ENCODE measurements around the gene CAMTA2.
"Not testable (repeated sequence)": the region's sequence is repeated elsewhere in the genome, so short reads cannot be mapped to it uniquely, and the experiment has no call there.

Gene CAMTA2

DNA sequence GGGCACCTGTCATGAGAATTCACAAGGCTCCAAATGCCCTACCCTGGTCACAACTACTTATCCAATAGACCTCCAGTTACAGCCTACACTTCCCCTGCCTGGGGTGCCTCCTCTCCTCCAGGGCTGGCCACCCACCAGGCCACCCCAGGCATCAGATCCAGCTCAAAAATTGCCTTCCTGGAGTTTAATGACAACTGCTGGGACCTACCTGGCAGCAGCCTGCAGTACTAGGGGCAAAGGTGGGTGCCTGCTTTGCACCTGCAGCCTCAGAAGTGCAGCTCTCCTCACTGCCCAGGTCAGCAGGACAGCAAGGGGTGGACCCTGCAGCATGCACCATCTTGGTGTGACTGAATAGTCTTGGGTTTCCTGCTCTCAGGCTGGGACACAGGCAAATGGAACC, 51.8 kb downstream of the CAMTA2 start:
- peaks cover 12 to 25% of the 10 kb centered on the region in 2 donors for H3K36me3 ChIP-seq (ENCODE audit: control insufficient read depth in 1 of 2, insufficient read depth in 2 of 2, low read length in 2 of 2)
- no peak overlapping the region for H3K4me3 ChIP-seq (ENCODE audit: low read depth in 1 of 2, low read length in 2 of 2)
- peaks cover 19 to 25% of the 10 kb centered on the region in 2 donors for H3K4me1 ChIP-seq (ENCODE audit: control insufficient read depth in 1 of 2, insufficient read depth in 2 of 2, low read length in 2 of 2)
- no peaks in the 10 kb centered on the region for H3K9me3 ChIP-seq (ENCODE audit: control insufficient read depth in 1 of 2, low read length in 2 of 2)
- no peak overlapping the region for H3K9ac ChIP-seq (ENCODE audit: low read depth in 1 of 2, low read length in 2 of 2)
- H3K27ac ChIP-seq (ENCODE audit: low read depth, low read length): no peak overlapping the region
- H3K27me3 ChIP-seq (ENCODE audit: control insufficient read depth in 1 of 2, insufficient read depth in 2 of 2, low read length in 2 of 2): no peaks in the 10 kb centered on the region

DNA sequence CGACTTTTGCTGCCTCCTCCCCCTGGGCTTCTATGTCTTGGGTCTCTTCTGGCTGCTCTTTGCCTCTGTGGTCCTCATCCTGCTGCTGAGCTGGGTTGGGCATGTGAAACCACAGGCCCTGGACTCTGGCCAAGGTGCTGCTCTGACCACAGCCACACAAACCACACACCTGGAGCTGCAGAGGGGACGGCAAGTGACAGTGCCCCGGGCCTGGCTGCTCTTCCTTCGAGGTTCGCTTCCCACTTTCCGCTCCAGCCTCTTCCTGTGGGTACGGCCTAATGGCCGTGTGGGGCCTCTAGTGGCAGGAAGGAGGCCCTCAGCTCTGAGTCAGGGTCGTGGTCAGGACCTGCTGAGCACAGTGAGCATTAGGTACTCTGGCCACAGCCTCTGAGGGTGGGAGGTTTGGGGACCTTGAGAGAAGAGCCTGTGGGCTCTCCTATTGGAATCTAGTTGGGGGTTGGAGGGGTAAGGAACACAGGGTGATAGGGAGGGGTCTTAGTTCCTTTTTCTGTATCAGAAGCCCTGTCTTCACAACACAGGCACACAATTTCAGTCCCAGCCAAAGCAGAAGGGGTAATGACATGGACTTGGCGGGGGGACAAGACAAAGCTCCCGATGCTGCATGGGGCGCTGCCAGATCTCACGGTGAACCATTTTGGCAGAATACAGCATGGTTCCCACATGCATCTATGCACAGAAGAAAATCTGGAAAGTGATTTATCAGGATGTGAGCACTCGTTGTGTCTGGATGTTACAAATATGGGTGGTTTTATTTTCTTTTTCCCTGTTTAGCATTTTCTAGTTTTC, 53.1 kb downstream of the CAMTA2 start:
- H3K9ac ChIP-seq (ENCODE audit: low read depth in 1 of 2, low read length in 2 of 2): no peak overlapping the region
- peaks cover 19 to 23% of the 10 kb centered on the region in 2 donors for H3K4me1 ChIP-seq (ENCODE audit: control insufficient read depth in 1 of 2, insufficient read depth in 2 of 2, low read length in 2 of 2)
- peaks cover 12 to 25% of the 10 kb centered on the region in 2 donors for H3K36me3 ChIP-seq (ENCODE audit: control insufficient read depth in 1 of 2, insufficient read depth in 2 of 2, low read length in 2 of 2)
- H3K9me3 ChIP-seq (ENCODE audit: control insufficient read depth in 1 of 2, low read length in 2 of 2): no peaks in the 10 kb centered on the region
- H3K4me3 ChIP-seq (ENCODE audit: low read depth in 1 of 2, low read length in 2 of 2): no peak overlapping the region
- no peak overlapping the region for H3K27ac ChIP-seq (ENCODE audit: low read depth, low read length)
- H3K27me3 ChIP-seq (ENCODE audit: control insufficient read depth in 1 of 2, insufficient read depth in 2 of 2, low read length in 2 of 2): no peaks in the 10 kb centered on the region

DNA sequence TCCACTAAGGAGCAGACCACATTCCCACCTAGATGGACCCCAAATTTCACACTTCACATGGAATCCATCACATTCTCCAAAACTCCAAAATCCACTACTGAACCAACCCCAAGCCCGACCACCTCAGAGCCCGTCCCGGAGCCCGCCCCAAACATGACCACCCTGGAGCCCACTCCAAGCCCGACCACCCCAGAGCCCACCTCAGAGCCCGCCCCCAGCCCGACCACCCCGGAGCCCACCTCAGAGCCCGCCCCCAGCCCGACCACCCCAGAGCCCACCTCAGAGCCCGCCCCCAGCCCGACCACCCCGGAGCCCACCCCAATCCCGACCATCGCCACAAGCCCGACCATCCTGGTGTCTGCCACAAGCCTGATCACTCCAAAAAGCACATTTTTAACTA, 53.8 kb downstream of the CAMTA2 start:
- Histone ChIP-seq H3K9ac (ENCODE audit: low read depth in 1 of 2, low read length in 2 of 2) (no peak overlapping the region), H3K4me3 (ENCODE audit: low read depth in 1 of 2, low read length in 2 of 2) (no peak overlapping the region), H3K36me3 (ENCODE audit: control insufficient read depth in 1 of 2, insufficient read depth in 2 of 2, low read length in 2 of 2) (peaks cover 12 to 25% of the 10 kb centered on the region in 2 donors), H3K4me1 (ENCODE audit: control insufficient read depth in 1 of 2, insufficient read depth in 2 of 2, low read length in 2 of 2) (peaks cover 14 to 16% of the 10 kb centered on the region in 2 donors), H3K27ac (ENCODE audit: low read depth, low read length) (no peak overlapping the region), H3K27me3 (ENCODE audit: control insufficient read depth in 1 of 2, insufficient read depth in 2 of 2, low read length in 2 of 2) (no peaks in the 10 kb centered on the region), H3K9me3 (ENCODE audit: control insufficient read depth in 1 of 2, low read length in 2 of 2) (no peaks in the 10 kb centered on the region)

DNA sequence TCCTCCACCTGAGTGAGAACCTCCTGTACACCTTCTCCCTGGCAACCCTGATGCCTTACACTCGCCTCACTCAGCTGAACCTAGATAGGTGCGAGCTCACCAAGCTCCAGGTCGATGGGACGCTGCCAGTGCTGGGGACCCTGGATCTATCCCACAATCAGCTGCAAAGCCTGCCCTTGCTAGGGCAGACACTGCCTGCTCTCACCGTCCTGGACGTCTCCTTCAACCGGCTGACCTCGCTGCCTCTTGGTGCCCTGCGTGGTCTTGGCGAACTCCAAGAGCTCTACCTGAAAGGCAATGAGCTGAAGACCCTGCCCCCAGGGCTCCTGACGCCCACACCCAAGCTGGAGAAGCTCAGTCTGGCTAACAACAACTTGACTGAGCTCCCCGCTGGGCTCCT, 54.7 kb downstream of the CAMTA2 start:
- Histone ChIP-seq H3K9me3 (ENCODE audit: control insufficient read depth in 1 of 2, low read length in 2 of 2) (no peaks in the 10 kb centered on the region), H3K9ac (ENCODE audit: low read depth in 1 of 2, low read length in 2 of 2) (no peak overlapping the region), H3K4me1 (ENCODE audit: control insufficient read depth in 1 of 2, insufficient read depth in 2 of 2, low read length in 2 of 2) (peaks cover 9% of the 10 kb centered on the region in 2 donors), H3K4me3 (ENCODE audit: low read depth in 1 of 2, low read length in 2 of 2) (no peak overlapping the region), H3K36me3 (ENCODE audit: control insufficient read depth in 1 of 2, insufficient read depth in 2 of 2, low read length in 2 of 2) (peaks cover 8 to 17% of the 10 kb centered on the region in 2 donors), H3K27me3 (ENCODE audit: control insufficient read depth in 1 of 2, insufficient read depth in 2 of 2, low read length in 2 of 2) (no peaks in the 10 kb centered on the region), H3K27ac (ENCODE audit: low read depth, low read length) (no peak overlapping the region)

DNA sequence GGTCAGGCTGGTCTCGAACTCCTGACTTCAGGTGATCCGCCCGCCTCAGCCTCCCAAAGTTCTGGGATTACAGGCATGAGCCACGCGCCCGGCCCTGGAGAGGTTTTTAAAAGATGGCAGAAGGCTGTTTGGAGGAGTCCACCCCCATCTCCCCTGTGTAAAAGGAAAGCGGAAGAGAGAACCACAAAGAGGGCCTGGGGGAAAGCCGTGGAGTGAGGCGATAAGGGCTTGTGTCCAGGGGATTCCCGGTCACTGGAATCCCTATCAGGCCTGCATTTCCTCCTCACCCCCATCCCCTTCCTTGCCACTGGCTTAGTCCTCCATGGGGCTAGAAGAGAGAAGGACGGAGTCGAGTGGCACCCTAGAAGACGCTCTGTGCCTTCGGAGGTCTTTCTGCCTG, 55.5 kb downstream of the CAMTA2 start, which contains the start of gene GP1BA:
Gene GP1BA (plus strand): TSS at position 315 of the 400 bp plus-strand sequence. CDS start 328 bp downstream, outside the sequence.
- Histone ChIP-seq H3K4me3 (ENCODE audit: low read depth in 1 of 2, low read length in 2 of 2) (no peak within 1 kb of the TSS), H3K9ac (ENCODE audit: low read depth in 1 of 2, low read length in 2 of 2) (no peak within 1 kb of the TSS), H3K4me1 (ENCODE audit: control insufficient read depth in 1 of 2, insufficient read depth in 2 of 2, low read length in 2 of 2) (peaks cover 9% of the 10 kb centered on the region in 2 donors), H3K27ac (ENCODE audit: low read depth, low read length) (no peak within 1 kb of the TSS), H3K36me3 (ENCODE audit: control insufficient read depth in 1 of 2, insufficient read depth in 2 of 2, low read length in 2 of 2) (peaks cover under 1 to 9% of the 10 kb centered on the region in 2 donors), H3K27me3 (ENCODE audit: control insufficient read depth in 1 of 2, insufficient read depth in 2 of 2, low read length in 2 of 2) (no peaks in the 10 kb centered on the region), H3K9me3 (ENCODE audit: control insufficient read depth in 1 of 2, low read length in 2 of 2) (no peaks in the 10 kb centered on the region)

DNA sequence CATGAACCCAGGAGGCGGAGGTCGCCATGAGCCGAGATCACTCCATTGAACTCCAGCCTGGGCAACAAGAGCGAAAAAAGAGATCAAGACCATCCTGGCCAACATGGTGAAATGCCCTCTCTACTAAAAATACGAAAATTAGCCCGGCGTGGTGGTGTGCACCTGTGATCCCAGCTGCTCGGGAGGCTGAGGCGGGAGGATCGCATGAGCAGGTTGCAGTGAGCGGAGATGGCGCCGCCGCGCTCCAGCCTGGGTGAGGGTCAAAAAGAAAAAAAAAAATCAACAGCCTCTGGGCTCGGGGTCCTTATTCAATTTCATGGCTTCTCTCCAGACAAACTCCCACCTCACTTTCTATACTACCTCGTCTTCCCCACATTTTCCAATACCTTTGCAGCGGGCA, 58.6 kb downstream of the CAMTA2 start:
- Histone ChIP-seq H3K4me3 (ENCODE audit: low read depth in 1 of 2, low read length in 2 of 2) (no peak overlapping the region), H3K9me3 (ENCODE audit: control insufficient read depth in 1 of 2, low read length in 2 of 2) (no peaks in the 10 kb centered on the region), H3K9ac (ENCODE audit: low read depth in 1 of 2, low read length in 2 of 2) (no peak overlapping the region), H3K27ac (ENCODE audit: low read depth, low read length) (no peak overlapping the region), H3K27me3 (ENCODE audit: control insufficient read depth in 1 of 2, insufficient read depth in 2 of 2, low read length in 2 of 2) (no peaks in the 10 kb centered on the region), H3K36me3 (ENCODE audit: control insufficient read depth in 1 of 2, insufficient read depth in 2 of 2, low read length in 2 of 2) (no peaks in the 10 kb centered on the region), H3K4me1 (ENCODE audit: control insufficient read depth in 1 of 2, insufficient read depth in 2 of 2, low read length in 2 of 2) (peaks cover under 1% of the 10 kb centered on the region in 2 donors)

DNA sequence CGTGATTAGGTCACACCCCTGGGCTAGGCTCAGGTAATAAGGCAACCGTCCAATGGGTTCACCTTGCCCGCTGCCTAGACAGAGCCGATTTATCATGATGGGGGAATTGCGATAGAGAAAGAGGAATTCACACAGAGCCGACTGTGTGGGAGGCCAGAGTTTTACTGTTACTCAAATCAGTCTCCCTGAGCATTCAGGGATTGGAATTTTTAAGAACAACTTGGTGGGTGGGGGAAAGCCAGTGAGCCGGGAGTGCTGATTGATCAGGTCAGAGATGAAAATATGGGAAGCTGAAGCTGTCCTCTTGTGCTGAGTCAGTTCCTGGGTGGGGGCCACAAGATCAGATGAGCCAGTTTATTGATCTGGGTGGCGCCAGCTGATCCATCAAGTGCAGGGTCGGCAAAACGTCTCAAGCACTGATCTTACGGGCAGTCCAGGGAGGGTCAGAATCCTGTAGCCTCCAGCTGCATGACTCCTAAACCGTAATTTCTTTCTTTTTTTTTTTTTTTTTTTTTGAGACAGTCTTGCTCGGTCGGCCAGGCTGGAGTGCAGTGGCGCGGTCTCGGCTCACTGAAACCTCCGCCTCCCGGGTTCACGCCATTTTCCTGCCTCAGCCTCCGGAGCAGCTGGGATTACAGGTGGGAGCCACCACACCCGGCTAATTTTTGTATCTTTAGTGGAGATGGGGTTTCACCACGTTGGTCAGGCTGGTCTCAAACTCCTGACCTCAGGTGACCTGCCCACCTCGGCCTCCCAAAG, 60.7 kb downstream of the CAMTA2 start:
- H3K27me3 ChIP-seq (ENCODE audit: control insufficient read depth in 1 of 2, insufficient read depth in 2 of 2, low read length in 2 of 2); H3K9ac ChIP-seq (ENCODE audit: low read depth in 1 of 2, low read length in 2 of 2); H3K4me3 ChIP-seq (ENCODE audit: low read depth in 1 of 2, low read length in 2 of 2); H3K9me3 ChIP-seq (ENCODE audit: control insufficient read depth in 1 of 2, low read length in 2 of 2); H3K36me3 ChIP-seq (ENCODE audit: control insufficient read depth in 1 of 2, insufficient read depth in 2 of 2, low read length in 2 of 2); H3K27ac ChIP-seq (ENCODE audit: low read depth, low read length); H3K4me1 ChIP-seq (ENCODE audit: control insufficient read depth in 1 of 2, insufficient read depth in 2 of 2, low read length in 2 of 2): not testable (repeated sequence)

DNA sequence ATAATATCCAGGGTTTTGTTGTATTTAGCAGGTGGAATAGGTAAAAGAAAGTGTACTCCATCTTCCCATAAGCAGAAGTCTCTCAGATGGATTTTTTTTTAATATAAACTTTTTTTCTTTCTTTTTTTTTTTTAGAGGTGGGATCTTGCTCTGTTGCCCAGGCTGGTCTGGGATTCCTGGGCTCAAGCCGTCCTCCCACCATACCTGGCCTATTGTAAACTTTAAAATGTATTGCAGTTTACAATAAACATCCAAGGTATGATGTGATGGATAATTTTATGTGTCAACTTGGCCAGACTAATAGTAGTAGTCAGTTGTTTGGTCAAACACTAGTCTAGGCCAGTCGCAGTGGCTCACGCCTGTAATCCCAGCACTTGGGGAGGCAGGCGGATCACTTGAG, 66.2 kb downstream of the CAMTA2 start:
- no peak overlapping the region for H3K4me3 ChIP-seq (ENCODE audit: low read depth in 1 of 2, low read length in 2 of 2)
- no peaks in the 10 kb centered on the region for H3K4me1 ChIP-seq (ENCODE audit: control insufficient read depth in 1 of 2, insufficient read depth in 2 of 2, low read length in 2 of 2)
- H3K36me3 ChIP-seq (ENCODE audit: control insufficient read depth in 1 of 2, insufficient read depth in 2 of 2, low read length in 2 of 2): no peaks in the 10 kb centered on the region
- no peaks in the 10 kb centered on the region for H3K9me3 ChIP-seq (ENCODE audit: control insufficient read depth in 1 of 2, low read length in 2 of 2)
- H3K27me3 ChIP-seq (ENCODE audit: control insufficient read depth in 1 of 2, insufficient read depth in 2 of 2, low read length in 2 of 2): no peaks in the 10 kb centered on the region
- no peak overlapping the region for H3K27ac ChIP-seq (ENCODE audit: low read depth, low read length)
- H3K9ac ChIP-seq (ENCODE audit: low read depth in 1 of 2, low read length in 2 of 2): no peak overlapping the region

DNA sequence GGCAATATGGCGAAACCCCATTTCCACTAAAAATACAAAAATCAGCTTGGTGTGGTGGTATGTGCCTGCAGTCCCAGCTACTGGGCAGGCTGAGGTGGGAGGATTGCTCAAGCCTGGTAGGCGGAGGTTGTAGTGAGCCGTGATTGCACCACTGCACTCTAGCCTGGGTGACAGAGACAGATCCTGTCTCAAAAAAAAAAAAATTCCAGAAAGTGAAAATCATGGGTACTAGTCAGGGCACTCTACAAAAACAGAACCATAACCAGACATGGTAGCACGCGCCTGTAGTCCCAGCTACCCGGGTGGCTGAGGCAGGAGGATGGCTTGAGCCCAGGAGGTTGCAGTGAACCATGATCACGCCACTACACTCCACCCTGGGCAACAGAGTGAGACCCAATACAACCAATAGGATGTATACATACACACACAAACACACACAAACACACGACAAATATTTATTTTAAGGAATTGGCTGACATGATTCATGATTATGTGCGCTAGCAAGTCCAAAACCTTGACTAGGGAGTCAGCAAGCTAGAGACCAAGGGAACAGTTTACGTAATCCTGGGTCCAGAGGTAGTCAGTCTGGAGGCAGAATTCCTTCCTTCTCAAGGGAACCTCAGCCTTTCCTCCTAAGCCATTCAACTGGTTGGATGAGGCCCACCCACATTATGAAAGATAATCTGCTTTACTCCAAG, 67.0 kb downstream of the CAMTA2 start:
- no peak overlapping the region for H3K27ac ChIP-seq (ENCODE audit: low read depth, low read length)
- no peak overlapping the region for H3K9ac ChIP-seq (ENCODE audit: low read depth in 1 of 2, low read length in 2 of 2)
- H3K36me3 ChIP-seq (ENCODE audit: control insufficient read depth in 1 of 2, insufficient read depth in 2 of 2, low read length in 2 of 2): no peaks in the 10 kb centered on the region
- H3K9me3 ChIP-seq (ENCODE audit: control insufficient read depth in 1 of 2, low read length in 2 of 2): no peaks in the 10 kb centered on the region
- no peak overlapping the region for H3K4me3 ChIP-seq (ENCODE audit: low read depth in 1 of 2, low read length in 2 of 2)
- no peaks in the 10 kb centered on the region for H3K27me3 ChIP-seq (ENCODE audit: control insufficient read depth in 1 of 2, insufficient read depth in 2 of 2, low read length in 2 of 2)
- no peaks in the 10 kb centered on the region for H3K4me1 ChIP-seq (ENCODE audit: control insufficient read depth in 1 of 2, insufficient read depth in 2 of 2, low read length in 2 of 2)

Measured in duodenal mucosa (tissue), 2 donors.